ENCODE data around the gene DHRS4.
"Not testable (repeated sequence)": the region's sequence is repeated elsewhere in the genome, so short reads cannot be mapped to it uniquely, and the experiment has no call there.

- TF ChIP-seq CTCF, EP300, POLR2A (IDR thresholded peaks at IDR 0.05): not testable (repeated sequence)
Measured at GRCh38 chr14:24012726-24013273, 59.2 kb downstream of the DHRS4 start.
